NAMALWA (cell line): ENCODE data around the gene TSEN54.

Source experiments
- DNase-seq: peaks from one replicate; pipeline ENCODE4 v3.0.0-alpha.2; 2015; ENCODE audit warnings: low spot score

TSEN54 gene

DNA sequence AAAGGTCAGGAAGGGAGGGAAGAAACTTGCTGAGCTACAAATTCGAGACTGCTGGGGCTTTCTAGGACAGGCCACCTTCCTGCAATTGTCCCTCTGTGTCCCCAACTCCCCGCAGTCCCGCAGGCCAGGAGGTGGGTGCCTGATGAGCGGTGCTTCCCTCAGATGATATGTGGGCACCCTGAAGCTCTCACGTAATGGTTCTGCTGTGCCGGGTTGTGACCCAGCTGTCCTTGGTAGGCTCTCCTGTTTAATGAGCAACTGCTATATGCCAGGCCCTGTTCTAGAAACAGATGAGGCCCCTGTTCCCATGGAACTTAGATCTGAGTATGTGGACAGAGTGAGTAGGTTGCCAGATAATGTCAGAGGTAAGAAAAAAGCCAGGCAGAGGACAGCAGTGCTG, 49.3 kb downstream of the TSEN54 start:
- no peak for DNase-seq

DNA sequence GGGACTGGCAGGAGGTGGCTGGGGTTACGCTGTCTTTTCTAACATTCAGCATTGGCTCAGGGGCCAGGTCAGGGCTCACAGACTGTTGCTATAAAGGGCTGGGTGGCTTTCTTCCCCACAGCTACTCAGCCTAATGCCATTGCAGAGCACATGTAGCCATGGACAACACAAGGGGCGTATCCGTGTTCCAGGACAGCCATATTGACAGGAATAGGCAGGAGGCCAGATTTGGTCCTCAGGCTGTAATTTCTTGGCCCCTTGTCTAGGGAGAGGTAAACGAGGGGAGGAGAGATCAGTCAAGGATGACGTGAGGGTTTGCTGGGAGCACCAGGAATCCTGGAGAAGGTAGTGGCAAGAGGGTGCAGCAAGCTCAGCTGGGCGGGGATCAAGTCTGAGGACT, 50.1 kb downstream of the TSEN54 start:
- no peak for DNase-seq

GRCh38 chr17:75566834-75567233, 50.5 kb downstream of the TSEN54 start:
- peak; percentile 71 for DNase-seq

GRCh38 chr17:75568412-75569255, 52.3 kb downstream of the TSEN54 start:
- no peak for DNase-seq

DNA sequence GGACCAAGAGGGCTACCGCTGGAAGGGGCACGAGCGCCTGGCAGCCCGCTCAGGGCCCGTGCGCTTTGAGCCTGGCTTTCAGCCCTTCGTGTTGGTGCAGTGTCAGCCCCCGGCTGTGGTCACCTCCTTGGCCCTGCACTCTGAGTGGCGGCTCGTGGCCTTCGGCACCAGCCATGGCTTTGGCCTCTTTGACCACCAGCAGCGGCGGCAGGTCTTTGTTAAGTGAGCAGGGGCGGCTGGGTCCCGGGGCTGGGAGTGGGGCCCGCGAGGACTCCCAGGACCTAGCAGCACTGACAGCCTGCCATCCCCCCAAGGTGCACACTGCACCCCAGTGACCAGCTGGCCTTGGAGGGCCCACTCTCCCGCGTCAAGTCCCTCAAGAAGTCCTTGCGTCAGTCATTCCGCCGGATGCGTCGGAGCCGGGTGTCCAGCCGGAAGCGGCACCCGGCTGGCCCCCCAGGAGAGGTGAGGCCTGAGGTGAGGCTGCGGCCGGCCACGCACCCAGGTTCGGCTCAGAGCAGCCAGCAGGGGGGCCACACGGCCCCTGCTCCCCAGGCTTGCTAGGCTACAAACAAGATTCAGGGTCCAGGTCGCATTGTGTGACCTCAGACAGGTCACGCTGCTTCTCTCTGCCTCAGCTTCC, 53.8 kb downstream of the TSEN54 start:
- DNase-seq: no peak

DNA sequence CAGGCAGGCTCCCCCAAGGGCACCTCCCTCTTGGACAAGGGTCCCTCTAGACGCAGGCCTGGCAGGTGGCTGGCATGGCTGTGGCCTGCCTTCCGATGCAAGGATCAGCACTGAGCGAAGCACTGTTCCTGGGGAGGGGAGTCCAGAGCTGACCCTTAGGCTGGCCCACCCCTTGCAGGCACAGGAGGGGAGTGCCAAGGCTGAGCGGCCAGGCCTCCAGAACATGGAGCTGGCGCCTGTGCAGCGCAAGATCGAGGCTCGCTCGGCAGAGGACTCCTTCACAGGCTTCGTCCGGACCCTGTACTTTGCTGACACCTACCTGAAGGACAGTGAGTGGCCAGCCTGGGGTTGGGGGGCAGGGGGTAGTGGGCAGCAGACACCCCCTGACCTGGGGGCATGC, 54.4 kb downstream of the TSEN54 start:
- no peak for DNase-seq

DNA sequence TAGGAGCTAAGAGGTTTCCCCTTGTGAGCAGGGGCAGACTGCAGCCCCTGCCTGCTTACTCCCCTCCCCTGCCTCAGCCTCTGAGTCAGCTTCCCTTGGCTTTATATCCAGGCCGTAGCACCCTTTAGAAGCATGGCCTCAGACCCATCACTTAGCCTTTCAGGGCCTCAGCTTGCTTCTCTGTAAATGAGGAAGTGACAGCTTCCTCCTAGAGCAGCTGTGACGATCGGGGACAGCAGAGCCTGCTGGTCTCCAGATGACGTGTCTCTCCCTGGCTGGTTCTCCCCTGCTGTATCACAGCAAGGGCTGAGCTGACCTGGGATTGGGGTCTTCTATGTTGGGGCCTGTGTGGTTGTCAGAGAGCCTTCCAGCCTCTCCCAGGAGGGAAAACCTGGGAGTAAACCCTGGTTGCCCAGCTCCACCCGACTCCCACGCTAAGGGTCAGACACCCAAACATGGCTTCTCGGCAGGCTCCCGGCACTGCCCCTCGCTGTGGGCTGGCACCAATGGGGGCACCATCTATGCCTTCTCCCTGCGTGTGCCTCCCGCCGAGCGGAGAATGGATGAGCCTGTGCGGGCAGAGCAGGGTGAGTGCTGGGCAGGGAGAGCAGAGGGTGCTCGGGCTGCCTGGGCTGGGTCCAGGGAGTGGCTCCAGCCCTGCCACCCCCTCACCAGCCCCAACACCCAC, 55.0 kb downstream of the TSEN54 start:
- DNase-seq: peak; percentile 89

DNA sequence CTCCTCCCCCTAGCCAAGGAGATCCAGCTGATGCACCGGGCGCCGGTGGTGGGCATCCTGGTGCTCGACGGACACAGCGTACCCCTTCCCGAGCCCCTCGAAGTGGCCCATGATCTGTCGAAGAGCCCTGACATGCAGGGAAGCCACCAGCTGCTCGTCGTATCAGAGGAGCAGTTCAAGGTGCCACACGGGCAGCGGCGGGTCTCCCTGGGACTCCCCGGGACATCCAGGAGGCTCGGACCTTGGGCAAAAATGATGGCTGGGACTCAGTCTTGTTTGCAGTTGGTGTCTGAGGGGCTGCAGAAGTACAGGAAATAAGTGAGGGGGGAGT, 55.5 kb downstream of the TSEN54 start:
- DNase-seq: no peak

- no peak for DNase-seq
Observed at GRCh38 chr17:75572713-75573539, 56.6 kb downstream of the TSEN54 start.

GRCh38 chr17:75573540-75573957, 57.2 kb downstream of the TSEN54 start:
- no peak for DNase-seq

DNA sequence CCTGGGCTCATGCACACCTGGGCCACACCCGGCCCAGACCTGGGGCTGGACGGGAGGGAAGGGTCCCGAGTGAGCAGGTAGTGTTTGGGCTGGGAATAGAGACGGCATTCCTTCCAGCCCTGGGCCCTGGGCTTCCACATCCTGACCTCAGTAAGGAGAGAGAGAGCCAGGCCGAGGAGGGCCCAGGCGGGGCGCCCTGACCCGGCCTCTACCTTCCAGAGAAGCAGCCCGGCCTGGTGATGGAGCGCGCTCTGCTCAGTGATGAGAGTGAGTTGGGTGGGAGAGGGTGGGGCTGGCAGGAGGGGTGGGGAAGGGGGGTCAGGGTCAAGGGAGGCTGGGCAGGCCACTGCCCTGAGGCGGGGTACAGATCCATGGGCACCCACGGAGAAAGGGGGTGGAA, 57.7 kb downstream of the TSEN54 start:
- DNase-seq: no peak
